Neural progenitor cell (in vitro differentiated cells): ENCODE measurements around the gene HSPA12B. TPM values are rescaled to one million over a fixed set of nuclear protein-coding genes. Genes with fewer than 3 reads are reported as not detected.

Source experiments
- DNase-seq: peaks from one replicate; pipeline ENCODE4 v3.0.0-alpha.2; 2016; ENCODE audit warnings: low spot score
- H2AFZ ChIP-seq: fragments of 200-600 bp; sonication (generic); replicated peaks from 2 replicates; pipeline ENCODE4 v1.6.1; 2016; ENCODE audit warnings: antibody characterized with exemption
- H3F3A ChIP-seq: fragments of 200-600 bp; sonication (generic); 2 replicates; pipeline ENCODE4 v1.6.1; 2016; ENCODE audit warnings: antibody characterized with exemption, low read depth
- H3K27ac ChIP-seq: fragments of 200-600 bp; sonication (generic); 2 replicates; pipeline ENCODE4 v1.5.1; 2016; ENCODE audit warnings: mild to moderate bottlenecking
- H3K27me3 ChIP-seq: fragments of 200-600 bp; sonication (generic); 2 replicates; pipeline ENCODE4 v1.6.1; 2016; ENCODE audit warnings: mild to moderate bottlenecking, moderate library complexity
- H3K36me3 ChIP-seq: fragments of 200-600 bp; sonication (generic); 2 replicates; pipeline ENCODE4 v1.5.1; 2016
- H3K4me1 ChIP-seq: fragments of 200-600 bp; sonication (generic); 2 replicates; pipeline ENCODE4 v1.6.1; 2016; ENCODE audit warnings: mixed run types
- H3K4me2 ChIP-seq: fragments of 200-600 bp; sonication (generic); 2 replicates; pipeline ENCODE4 v1.6.1; 2016
- H3K4me3 ChIP-seq: fragments of 200-600 bp; sonication (generic); 2 replicates; pipeline ENCODE4 v1.5.1; 2016
- H3K79me2 ChIP-seq: fragments of 200-600 bp; sonication (generic); 2 replicates; pipeline ENCODE4 v1.6.1; 2016; ENCODE audit warnings: low read depth
- H3K9ac ChIP-seq: fragments of 200-600 bp; sonication (generic); 2 replicates; pipeline ENCODE4 v1.6.1; 2016
- H3K9me3 ChIP-seq: fragments of 200-600 bp; sonication (generic); 2 replicates; pipeline ENCODE4 v1.5.1; 2016; ENCODE audit warnings: low read depth
- H4K20me1 ChIP-seq: fragments of 200-600 bp; sonication (generic); 2 replicates; pipeline ENCODE4 v1.6.1; 2016; ENCODE audit warnings: low read depth
- H3K27ac Mint-ChIP-seq: 3 replicates; pipeline ENCODE4 v1.8.0; 2021; ENCODE audit warnings: mixed read lengths
- H3K27me3 Mint-ChIP-seq: 2 replicates; pipeline ENCODE4 v1.8.0; 2022; ENCODE audit warnings: low read depth, mild to moderate bottlenecking, inconsistent platforms, moderate library complexity, mixed read lengths; ENCODE audit not compliant: insufficient read depth
- H3K36me3 Mint-ChIP-seq: 3 replicates; pipeline ENCODE4 v1.8.0; 2021; ENCODE audit warnings: mixed read lengths
- H3K4me1 Mint-ChIP-seq: 3 replicates; pipeline ENCODE4 v1.8.0; 2021; ENCODE audit warnings: mixed read lengths
- H3K4me3 Mint-ChIP-seq: 3 replicates; pipeline ENCODE4 v1.8.0; 2021; ENCODE audit warnings: mild to moderate bottlenecking, moderate library complexity, mixed read lengths
- H3K9me3 Mint-ChIP-seq: 3 replicates; pipeline ENCODE4 v1.8.0; 2020; ENCODE audit warnings: mixed read lengths
- CTCF ChIP-seq: fragments of 200-600 bp; sonication (generic); IDR thresholded peaks from 2 replicates; pipeline ENCODE4 v1.5.1; 2017; ENCODE audit warnings: antibody characterized with exemption, mild to moderate bottlenecking
- EZH2 ChIP-seq: fragments of 200-600 bp; sonication (generic); IDR thresholded peaks from 2 replicates; pipeline ENCODE4 v1.6.1; 2017; ENCODE audit warnings: antibody characterized with exemption, mild to moderate bottlenecking, moderate library complexity
- EZH2phosphoT487 ChIP-seq: fragments of 200-600 bp; sonication (generic); IDR thresholded peaks from 2 replicates; pipeline ENCODE4 v1.6.1; 2017; ENCODE audit warnings: antibody characterized with exemption
- total RNA-seq: library from RNA; depleted of rRNA; stranded (reverse); fragments of >200 nt; gene quantifications from 2 replicates; pipeline ENCODE4 v1.2.3, GENCODE V29; 2015; ENCODE audit warnings: low replicate concordance

Gene HSPA12B
- total RNA-seq, 1 donor from 2014 or later, result 0.15 TPM

GRCh38 chr20:3692706-3693294, 39.7 kb upstream of the HSPA12B start:
- Mint-ChIP-seq H3K4me1 (peaks cover 2% of the 10 kb centered on the region), H3K9me3 (peaks cover 3% of the 10 kb centered on the region), H3K4me3 (no peak overlapping the region), H3K27me3 (peaks cover 16% of the 10 kb centered on the region), H3K27ac (no peak overlapping the region), H3K36me3 (no peaks in the 10 kb centered on the region)
- Histone ChIP-seq H3K4me3 (no peak overlapping the region), H3K4me2 (no peak overlapping the region), H2AFZ (no peak overlapping the region), H3K27ac (no peak overlapping the region), H4K20me1 (no peaks in the 10 kb centered on the region), H3K36me3 (no peaks in the 10 kb centered on the region), H3K9me3 (no peaks in the 10 kb centered on the region), H3K9ac (no peak overlapping the region), H3K4me1 (no peaks in the 10 kb centered on the region), H3K79me2 (no peaks in the 10 kb centered on the region), H3F3A (no peaks in the 10 kb centered on the region), H3K27me3 (no peaks in the 10 kb centered on the region)
- no peak for DNase-seq
- TF ChIP-seq EZH2phosphoT487, result no peak
- TF ChIP-seq CTCF, result no peak
- TF ChIP-seq EZH2, result no peak

DNA sequence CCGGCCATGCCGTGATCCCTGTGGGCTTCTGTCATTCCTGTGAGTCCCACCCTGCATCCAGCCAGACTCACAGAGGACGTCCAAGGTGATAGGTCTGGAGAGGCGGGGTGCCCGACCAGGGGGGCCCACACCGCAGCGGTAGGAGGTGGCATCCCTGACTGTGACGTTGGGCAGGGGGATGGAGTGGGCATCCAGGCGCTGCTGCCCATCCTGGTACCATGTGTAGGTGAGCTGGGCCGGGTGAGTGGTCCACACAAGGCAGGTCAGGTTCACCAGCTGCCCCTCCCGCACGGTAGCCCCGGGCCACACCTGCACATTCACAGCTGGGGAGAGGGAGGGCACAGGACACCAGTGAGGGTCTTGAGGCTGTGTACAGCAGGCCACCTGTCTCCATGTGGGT, 39.1 kb upstream of the HSPA12B start:
- no peak overlapping the region for H3K27ac Mint-ChIP-seq
- peaks cover 15% of the 10 kb centered on the region for H3K27me3 Mint-ChIP-seq
- no peak overlapping the region for H3K4me2 ChIP-seq
- TF ChIP-seq EZH2phosphoT487 (no peak), CTCF (no peak)
- no peak for DNase-seq
- H3K9me3 Mint-ChIP-seq, result peaks cover 3% of the 10 kb centered on the region
- H3K79me2 ChIP-seq, result no peaks in the 10 kb centered on the region
- no peaks in the 10 kb centered on the region for H3K9me3 ChIP-seq
- H3K27me3 ChIP-seq, result no peaks in the 10 kb centered on the region
- no peaks in the 10 kb centered on the region for H3K4me1 ChIP-seq
- no peak overlapping the region for H3K4me3 Mint-ChIP-seq
- no peak overlapping the region for H3K27ac ChIP-seq
- H3K4me3 ChIP-seq, result no peak overlapping the region
- no peaks in the 10 kb centered on the region for H3K36me3 ChIP-seq
- H3K4me1 Mint-ChIP-seq, result peaks cover 2% of the 10 kb centered on the region
- no peaks in the 10 kb centered on the region for H3K36me3 Mint-ChIP-seq
- no peaks in the 10 kb centered on the region for H4K20me1 ChIP-seq
- H2AFZ ChIP-seq, result no peak overlapping the region
- H3F3A ChIP-seq, result no peaks in the 10 kb centered on the region
- no peak overlapping the region for H3K9ac ChIP-seq

GRCh38 chr20:3694864-3695263, 37.6 kb upstream of the HSPA12B start:
- H3K4me3 Mint-ChIP-seq, result no peak overlapping the region
- no peak for DNase-seq
- H3K36me3 Mint-ChIP-seq, result no peaks in the 10 kb centered on the region
- no peaks in the 10 kb centered on the region for H3F3A ChIP-seq
- no peak overlapping the region for H3K9ac ChIP-seq
- H3K36me3 ChIP-seq, result no peaks in the 10 kb centered on the region
- H3K4me1 ChIP-seq, result no peaks in the 10 kb centered on the region
- H3K27ac Mint-ChIP-seq, result no peak overlapping the region
- peaks cover 2% of the 10 kb centered on the region for H3K4me1 Mint-ChIP-seq
- H2AFZ ChIP-seq, result no peak overlapping the region
- H3K9me3 ChIP-seq, result no peaks in the 10 kb centered on the region
- peaks cover 3% of the 10 kb centered on the region for H3K9me3 Mint-ChIP-seq
- TF ChIP-seq CTCF, result no peak
- TF ChIP-seq EZH2phosphoT487, result no peak
- no peak for TF ChIP-seq EZH2
- no peaks in the 10 kb centered on the region for H3K79me2 ChIP-seq
- no peak overlapping the region for H3K27ac ChIP-seq
- H3K27me3 ChIP-seq, result no peaks in the 10 kb centered on the region
- no peak overlapping the region for H3K4me2 ChIP-seq
- H3K4me3 ChIP-seq, result no peak overlapping the region
- peaks cover 15% of the 10 kb centered on the region for H3K27me3 Mint-ChIP-seq
- no peaks in the 10 kb centered on the region for H4K20me1 ChIP-seq
